K562 (cell line): ENCODE data around the gene CAMK2D. TPM values are rescaled to one million over a fixed set of nuclear protein-coding genes. Genes with fewer than 3 reads are reported as not detected.

Experiments
- ATAC-seq: fragments of 200-7000 bp; cut with Tn5 transposase; 3 replicates; pipeline ENCODE4 v1.9.1; 2020; ENCODE audit warnings: moderate library complexity
- BruUV-seq: library from RNA; stranded (reverse); fragments of 400-500 nt; replicated peaks from 2 replicates; lab custom pipeline; 2021; lab: Mats Ljungman, UMichigan
- CTCF ChIA-PET: fragments of 300-600 bp; formaldehyde crosslinking; extraction: SDS; loops from one replicate; lab custom pipeline; 2021; ENCODE audit warnings: low intra/inter-chr PET ratio; lab: Yijun Ruan, JAX
- POLR2A ChIA-PET: fragments of 300-600, 350-650 bp; sonication (Branson Sonifier 250); formaldehyde crosslinking; extraction: SDS; loops from one replicate; lab custom pipeline; 2021; ENCODE audit warnings: antibody characterized with exemption, inconsistent platforms; lab: Yijun Ruan, JAX
- DNase-seq, 4 experiments: peaks; one replicate each; pipeline versions ENCODE4 v3.0.0 to v3.0.0-alpha.2; 2011 to 2018; ENCODE audit warnings: low spot score in 3 of 4, mixed read lengths in 3 of 4; ENCODE audit errors: extremely low read depth in 1 of 4
- FAIRE-seq: peaks from 2 replicates; lab custom pipeline; 2011; peaks lifted over from hg19 to GRCh38; lab: Jason Lieb, UNC
- H2AFZ ChIP-seq: 2 replicates; pipeline ENCODE4 v1.6.0; 2011; ENCODE audit warnings: low read depth, low read length, control low read depth, inconsistent platforms
- H3K27ac ChIP-seq: fragments of 200-600 bp; 3 replicates; pipeline ENCODE4 v1.8.0; 2011; ENCODE audit warnings: low read depth, mild to moderate bottlenecking, control low read depth, inconsistent platforms, low read length, moderate library complexity, mixed read lengths; ENCODE audit errors: extremely low read depth
- H3K27me3 ChIP-seq, 2 experiments: fragments of 300-600 bp in 1 of 2; 2 replicates in 1 of 2; 3 replicates in 1 of 2; pipeline versions ENCODE4 v1.6.0 to v1.8.0; 2011; ENCODE audit warnings: inconsistent platforms in 2 of 2, low read length in 2 of 2, mild to moderate bottlenecking in 1 of 2, mixed read lengths in 1 of 2, moderate library complexity in 1 of 2; ENCODE audit not compliant: control insufficient read depth in 2 of 2, insufficient read depth in 2 of 2
- H3K36me3 ChIP-seq: fragments of 300-600 bp; 3 replicates; pipeline ENCODE4 v1.8.0; 2011; ENCODE audit warnings: mild to moderate bottlenecking, low read length, inconsistent platforms; ENCODE audit not compliant: control insufficient read depth, insufficient read depth
- H3K4me1 ChIP-seq, 2 experiments: fragments of 200-600 bp in 1 of 2; replicated peaks in 1 of 2; 2 replicates in 1 of 2; 3 replicates in 1 of 2; pipeline versions ENCODE4 v1.5.1 to v1.8.0; 2011; ENCODE audit warnings: inconsistent platforms in 2 of 2, low read length in 2 of 2, mild to moderate bottlenecking in 1 of 2, mixed read lengths in 1 of 2, moderate library complexity in 1 of 2; ENCODE audit not compliant: control insufficient read depth in 2 of 2, insufficient read depth in 2 of 2
- H3K4me2 ChIP-seq: 2 replicates; pipeline ENCODE4 v1.6.1; 2011; ENCODE audit warnings: low read length, control low read depth, inconsistent platforms, mixed read lengths; ENCODE audit not compliant: insufficient read depth
- H3K4me3 ChIP-seq: fragments of 200-600 bp; sonication (generic), shearing (Covaris generic); 2 replicates; pipeline ENCODE4 v1.5.1; 2016; ENCODE audit warnings: control low read depth, inconsistent platforms
- H3K79me2 ChIP-seq: fragments of 200-600 bp; 3 replicates; pipeline ENCODE4 v1.8.0; 2011; ENCODE audit warnings: low read length, inconsistent platforms; ENCODE audit not compliant: control insufficient read depth, insufficient read depth
- H3K9ac ChIP-seq, 2 experiments: 2 replicates each; pipeline versions ENCODE4 v1.6.0 to v1.6.1; 2011; ENCODE audit warnings: low read depth in 2 of 2, low read length in 2 of 2, control low read depth in 1 of 2, inconsistent platforms in 1 of 2, mild to moderate bottlenecking in 1 of 2, mixed read lengths in 1 of 2; ENCODE audit not compliant: insufficient read depth in 1 of 2
- H3K9me1 ChIP-seq: one replicate; pipeline ENCODE4 v1.6.0; 2011; ENCODE audit warnings: inconsistent platforms, mild to moderate bottlenecking, low read length, moderate library complexity; ENCODE audit not compliant: control insufficient read depth, insufficient read depth
- H3K9me3 ChIP-seq: replicated peaks from 2 replicates; pipeline ENCODE4 v1.5.1; 2011; ENCODE audit warnings: low read depth, low read length, inconsistent platforms; ENCODE audit not compliant: control insufficient read depth, insufficient read depth
- H4K20me1 ChIP-seq: replicated peaks from 2 replicates; pipeline ENCODE4 v1.6.1; 2011; ENCODE audit warnings: low read length, inconsistent platforms, mixed read lengths; ENCODE audit not compliant: control insufficient read depth, insufficient read depth
- CHCHD3 ChIP-seq: fragments of 250-450 bp; sonication (Bioruptor Pico); IDR thresholded peaks from 2 replicates; pipeline ENCODE4 v2.1.2; 2022; ENCODE audit warnings: mild to moderate bottlenecking
- COPS2 ChIP-seq: fragments of 450-650 bp; conservative IDR thresholded peaks from 2 replicates; pipeline ENCODE4 v1.6.1; 2016; ENCODE audit warnings: mild to moderate bottlenecking, moderate library complexity
- HDAC1 ChIP-seq, 2 experiments: fragments of 450-650 bp; IDR thresholded peaks; 2 replicates each; pipeline ENCODE4 v1.6.1; 2016 to 2017; ENCODE audit warnings: inconsistent platforms in 1 of 2, mild to moderate bottlenecking in 1 of 2, moderate library complexity in 1 of 2
- IRF1 ChIP-seq: sonication (generic); formaldehyde crosslinking; IDR thresholded peaks from 2 replicates; pipeline ENCODE4 v1.8.0; 2022; ENCODE audit warnings: missing genetic modification reagents, mild to moderate bottlenecking, borderline replicate concordance
- LEF1 ChIP-seq: fragments of 450-650 bp; IDR thresholded peaks from 2 replicates; pipeline ENCODE4 v1.6.1; 2016; ENCODE audit warnings: mild to moderate bottlenecking
- MLX ChIP-seq, 2 experiments: fragments of 450-650 bp in 1 of 2; sonication (generic) in 1 of 2; formaldehyde crosslinking; conservative IDR thresholded peaks; 2 replicates each; pipeline versions ENCODE4 v1.4.0 to v1.8.1; 2020 to 2022; ENCODE audit warnings: mild to moderate bottlenecking in 1 of 2, missing genetic modification reagents in 1 of 2
- NBN ChIP-seq: fragments of 450-650 bp; IDR thresholded peaks from 2 replicates; pipeline ENCODE4 v1.6.1; 2016; ENCODE audit warnings: low read depth, mild to moderate bottlenecking
- NFATC3 ChIP-seq: fragments of 450-650 bp; IDR thresholded peaks from 2 replicates; pipeline ENCODE4 v1.6.1; 2017; ENCODE audit warnings: mild to moderate bottlenecking
- RUNX1 ChIP-seq: sonication (generic); IDR thresholded peaks from 2 replicates; pipeline ENCODE4 v1.6.1; 2016; ENCODE audit warnings: antibody characterized with exemption, low read depth
- SAP30 ChIP-seq: fragments of 200-600 bp; sonication (generic); IDR thresholded peaks from 2 replicates; pipeline ENCODE4 v1.6.1; 2012; ENCODE audit warnings: borderline replicate concordance, low read depth, mild to moderate bottlenecking, moderate library complexity, low read length, control low read depth, inconsistent platforms; ENCODE audit not compliant: insufficient read depth, poor library complexity, severe bottlenecking
- SRSF1 ChIP-seq: fragments of 200-400 bp; formaldehyde crosslinking; IDR thresholded peaks from 2 replicates; pipeline ENCODE4 v1.6.1; 2017; ENCODE audit warnings: mild to moderate bottlenecking, low read depth, low read length, moderate library complexity
- SRSF7 ChIP-seq: fragments of 200-400 bp; formaldehyde crosslinking; optimal IDR thresholded peaks from 2 replicates; pipeline ENCODE3; 2017; ENCODE audit warnings: mild to moderate bottlenecking, low read depth, low read length
- STAG1 ChIP-seq: sonication (generic); formaldehyde crosslinking; IDR thresholded peaks from 2 replicates; pipeline ENCODE4 v1.5.0; 2020; ENCODE audit warnings: missing genetic modification reagents, borderline replicate concordance
- ZNF282 ChIP-seq: sonication (generic); formaldehyde crosslinking; IDR thresholded peaks from 2 replicates; pipeline ENCODE4 v1.8.1; 2023; ENCODE audit warnings: missing genetic modification reagents
- ZNF561 ChIP-seq: fragments of 450-650 bp; formaldehyde crosslinking; conservative IDR thresholded peaks from 2 replicates; pipeline ENCODE4 v1.4.0; 2020; ENCODE audit warnings: mild to moderate bottlenecking, moderate library complexity
- WGBS: fragments of 100-300 bp; shearing (Covaris generic); methylation state at CpG from one replicate; pipeline ENCODE4 v1.1.6; 2016; ENCODE audit warnings: low coverage, mixed read lengths; ENCODE audit not compliant: insufficient coverage; ENCODE audit errors: missing lambda C conversion rate; 5-methylcytosine and 5-hydroxymethylcytosine counted together
- in situ Hi-C: fragments of 300-500 bp; cut with MboI; formaldehyde crosslinking; loops from 4 replicates; pipeline ENCODE4 v1.15.0; 2018; ENCODE audit warnings: inconsistent platforms, mixed read lengths
- intact Hi-C: fragments of 100-400 bp; cut with micrococcal nuclease; formaldehyde crosslinking; loops from 2 replicates; pipeline ENCODE4 v1.14.2; 2022
- polyA plus RNA-seq, 8 experiments: library from polyadenylated mRNA; depleted of rRNA in 4 of 8; stranded (reverse) in 5 of 8; unstranded in 3 of 8; fragments of >200 nt; fragmentation: Nextera tagmentation in 2 of 8; fragmentation: Illumina TruSeq in 1 of 8; extraction: Ambion mirVana in 2 of 8; extraction: Trizol in 1 of 8; gene quantifications; 2 replicates each; pipeline versions ENCODE4 v1.2.1 to v1.2.3, GENCODE V29; 2011 to 2014; ENCODE audit warnings: inconsistent platforms in 1 of 8, missing spikeins in 1 of 8
- total RNA-seq, 7 experiments: library from RNA; depleted of rRNA in 6 of 7; stranded (reverse); fragments of >200 nt in 6 of 7; fragmentation: Illumina TruSeq in 2 of 7; extraction: Trizol in 2 of 7; gene quantifications; 2 replicates each; pipeline versions ENCODE4 v1.2.1 to v1.2.3, GENCODE V29; 2011 to 2021; ENCODE audit warnings: low replicate concordance in 1 of 7
- TF ChIP-seq, protein P1 (sequence below): IDR thresholded peaks from 2 replicates; pipeline ENCODE4 v1.6.1; 2011; ENCODE audit warnings: borderline replicate concordance, low read depth, mild to moderate bottlenecking, moderate library complexity, low read length; ENCODE audit not compliant: insufficient read depth, poor library complexity, severe bottlenecking
- TF ChIP-seq, protein P2 (sequence below): fragments of 250-450 bp; sonication (Bioruptor Pico); IDR thresholded peaks from 2 replicates; pipeline ENCODE4 v1.5.0; 2020; ENCODE audit warnings: mild to moderate bottlenecking, borderline replicate concordance

CAMK2D gene
- total and polyA plus RNA-seq, 9 of the 15 experiments (the other 6 are each of a cell fraction or from before 2014, with no cell fraction given), result 0.01 to 0.33 (median 0.04) TPM; not detected in 2

GRCh38 chr4:113483131-113483530 lies 278.4 kb downstream of the CAMK2D start:
- DNase-seq (no peak), ATAC-seq (no peak), FAIRE-seq (no peak)
- Histone ChIP-seq H3K4me3 (no peak overlapping the region), H3K36me3 (no peaks in the 10 kb centered on the region), H3K9ac (no peak overlapping the region), H3K79me2 (no peaks in the 10 kb centered on the region), H3K27ac (no peak overlapping the region), H2AFZ (no peak overlapping the region), H3K27me3 (no peaks in the 10 kb centered on the region), H3K9me1 (no peaks in the 10 kb centered on the region), H3K9me3 (no peaks in the 10 kb centered on the region), H3K4me1 (no peaks in the 10 kb centered on the region), H4K20me1 (no peaks in the 10 kb centered on the region), H3K4me2 (no peak overlapping the region)
- BruUV-seq, result no TSS peak
- no peak for TF ChIP-seq ZNF561 (CRISPR knock-in tag)
- TF ChIP-seq NBN, result no peak
- TF ChIP-seq, protein P1, sequence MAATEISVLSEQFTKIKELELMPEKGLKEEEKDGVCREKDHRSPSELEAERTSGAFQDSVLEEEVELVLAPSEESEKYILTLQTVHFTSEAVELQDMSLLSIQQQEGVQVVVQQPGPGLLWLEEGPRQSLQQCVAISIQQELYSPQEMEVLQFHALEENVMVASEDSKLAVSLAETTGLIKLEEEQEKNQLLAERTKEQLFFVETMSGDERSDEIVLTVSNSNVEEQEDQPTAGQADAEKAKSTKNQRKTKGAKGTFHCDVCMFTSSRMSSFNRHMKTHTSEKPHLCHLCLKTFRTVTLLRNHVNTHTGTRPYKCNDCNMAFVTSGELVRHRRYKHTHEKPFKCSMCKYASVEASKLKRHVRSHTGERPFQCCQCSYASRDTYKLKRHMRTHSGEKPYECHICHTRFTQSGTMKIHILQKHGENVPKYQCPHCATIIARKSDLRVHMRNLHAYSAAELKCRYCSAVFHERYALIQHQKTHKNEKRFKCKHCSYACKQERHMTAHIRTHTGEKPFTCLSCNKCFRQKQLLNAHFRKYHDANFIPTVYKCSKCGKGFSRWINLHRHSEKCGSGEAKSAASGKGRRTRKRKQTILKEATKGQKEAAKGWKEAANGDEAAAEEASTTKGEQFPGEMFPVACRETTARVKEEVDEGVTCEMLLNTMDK, result no peak
- TF ChIP-seq COPS2, result no peak
- TF ChIP-seq MLX (CRISPR knock-in tag; conservative IDR thresholded peaks at IDR 0.05), result no peak
- TF ChIP-seq SAP30, result no peak
- no peak for TF ChIP-seq RUNX1
- no peak for TF ChIP-seq STAG1
- TF ChIP-seq LEF1, result no peak
- no peak for TF ChIP-seq IRF1 (CRISPR knock-in tag)
- TF ChIP-seq ZNF282 (CRISPR knock-in tag), result no peak
- no peak for TF ChIP-seq CHCHD3 (CRISPR knock-in tag)
- TF ChIP-seq, protein P2, sequence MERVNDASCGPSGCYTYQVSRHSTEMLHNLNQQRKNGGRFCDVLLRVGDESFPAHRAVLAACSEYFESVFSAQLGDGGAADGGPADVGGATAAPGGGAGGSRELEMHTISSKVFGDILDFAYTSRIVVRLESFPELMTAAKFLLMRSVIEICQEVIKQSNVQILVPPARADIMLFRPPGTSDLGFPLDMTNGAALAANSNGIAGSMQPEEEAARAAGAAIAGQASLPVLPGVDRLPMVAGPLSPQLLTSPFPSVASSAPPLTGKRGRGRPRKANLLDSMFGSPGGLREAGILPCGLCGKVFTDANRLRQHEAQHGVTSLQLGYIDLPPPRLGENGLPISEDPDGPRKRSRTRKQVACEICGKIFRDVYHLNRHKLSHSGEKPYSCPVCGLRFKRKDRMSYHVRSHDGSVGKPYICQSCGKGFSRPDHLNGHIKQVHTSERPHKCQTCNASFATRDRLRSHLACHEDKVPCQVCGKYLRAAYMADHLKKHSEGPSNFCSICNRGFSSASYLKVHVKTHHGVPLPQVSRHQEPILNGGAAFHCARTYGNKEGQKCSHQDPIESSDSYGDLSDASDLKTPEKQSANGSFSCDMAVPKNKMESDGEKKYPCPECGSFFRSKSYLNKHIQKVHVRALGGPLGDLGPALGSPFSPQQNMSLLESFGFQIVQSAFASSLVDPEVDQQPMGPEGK (CRISPR knock-in tag), result no peak
- TF ChIP-seq SRSF7, result no peak
- no peak for TF ChIP-seq HDAC1 (IDR thresholded peaks at IDR 0.05)
- no peak for TF ChIP-seq SRSF1
- TF ChIP-seq NFATC3, result no peak
- intact Hi-C loops, result no loop called here
- in situ Hi-C loops, result no loop called here
- WGBS, result no CpG with 5 or more reads among the region's 6 CpGs
- ChIA-PET POLR2A (no interaction called here), CTCF (no interaction called here)
